Epidermal melanocyte (primary cell): Measurements from ENCODE around the gene RUNX3.

Source experiments
- DNase-seq: peaks from one replicate; pipeline ENCODE4 v3.0.0; 2011; ENCODE audit warnings: low spot score; ENCODE audit not compliant: insufficient read length

The RUNX3 gene

GRCh38 chr1:24946861-24947658 is 17.0 kb upstream of the RUNX3 start:
- DNase-seq: no peak

- no peak for DNase-seq
Measured at GRCh38 chr1:24945354-24946326, 15.6 kb upstream of the RUNX3 start.

GRCh38 chr1:24944318-24944717 is 14.2 kb upstream of the RUNX3 start:
- DNase-seq: no peak

GRCh38 chr1:24942789-24943188 is 12.7 kb upstream of the RUNX3 start:
- DNase-seq: no peak

- DNase-seq: no peak
Measured at GRCh38 chr1:24941564-24941963, 11.5 kb upstream of the RUNX3 start.

- DNase-seq: no peak
Measured at GRCh38 chr1:24940231-24940630, 10.2 kb upstream of the RUNX3 start.

- DNase-seq: no peak
Measured at GRCh38 chr1:24939675-24940193, 9.7 kb upstream of the RUNX3 start.

- no peak for DNase-seq
Measured at GRCh38 chr1:24939040-24939674, 9.1 kb upstream of the RUNX3 start.

GRCh38 chr1:24938276-24938675 is 8.2 kb upstream of the RUNX3 start:
- DNase-seq: no peak

- no peak for DNase-seq
Measured at GRCh38 chr1:24936684-24937083, 6.6 kb upstream of the RUNX3 start.

- DNase-seq: no peak
Measured at GRCh38 chr1:24935615-24936484, 5.8 kb upstream of the RUNX3 start.

GRCh38 chr1:24935196-24935526 is 5.1 kb upstream of the RUNX3 start:
- no peak for DNase-seq

- no peak for DNase-seq
Measured at GRCh38 chr1:24934310-24935195, 4.5 kb upstream of the RUNX3 start.

- no peak for DNase-seq
Measured at GRCh38 chr1:24933468-24933867, 3.4 kb upstream of the RUNX3 start.

- DNase-seq: no peak
Measured at GRCh38 chr1:24932725-24933294, 2.7 kb upstream of the RUNX3 start.

- peak; percentile 56 for DNase-seq
Measured at GRCh38 chr1:24932284-24932683, 2.2 kb upstream of the RUNX3 start.

- no peak for DNase-seq
Measured at GRCh38 chr1:24931468-24932231, 1.6 kb upstream of the RUNX3 start.

- DNase-seq: no peak
Measured at GRCh38 chr1:24931146-24931467, 1.0 kb upstream of the RUNX3 start.
